Colonic mucosa (tissue), 4 donors: ENCODE data around the gene C12orf76. TPM values are rescaled to one million over a fixed set of nuclear protein-coding genes. Genes with fewer than 3 reads are reported as not detected.

Experiments
- DNase-seq: peaks from one replicate; pipeline ENCODE4 v3.0.0-alpha.2; 2020
- H3K27ac ChIP-seq: fragments of 200-600 bp; one replicate; pipeline ENCODE4 v1.8.0; 2021
- H3K27me3 ChIP-seq: fragments of 200-600 bp; one replicate; pipeline ENCODE4 v1.8.0; 2021
- H3K36me3 ChIP-seq: fragments of 200-600 bp; one replicate; pipeline ENCODE4 v1.8.0; 2021
- H3K4me1 ChIP-seq: fragments of 200-600 bp; one replicate; pipeline ENCODE4 v1.8.0; 2021; ENCODE audit warnings: mild to moderate bottlenecking
- H3K4me3 ChIP-seq: fragments of 200-600 bp; one replicate; pipeline ENCODE4 v1.8.0; 2021
- H3K9ac ChIP-seq, 2 donors: one replicate each; pipeline ENCODE4 v1.7.0; 2013; ENCODE audit warnings: control low read depth in 2 of 2, low read depth in 2 of 2, low read length in 2 of 2
- H3K9me3 ChIP-seq: fragments of 200-600 bp; one replicate; pipeline ENCODE4 v1.8.0; 2021
- intact Hi-C: fragments of 100-400 bp; cut with DNase I; formaldehyde crosslinking; loops from one replicate; pipeline ENCODE4 v1.14.1; 2022
- total RNA-seq, 2 donors: library from RNA; stranded (reverse); fragmentation: NEBNext Ultra II Directional in 1 of 2; extraction: Animal tissue kit (Norgen Biotek cat#: 25700) in 1 of 2; gene quantifications; one replicate each; pipeline ENCODE4 v1.2.1, GENCODE V29; 2021
- TF ChIP-seq, protein P1 (sequence below): fragments of 200-600 bp; IDR thresholded peaks from one replicate; pipeline ENCODE4 v1.8.0; 2022; ENCODE audit warnings: antibody characterized with exemption, mild to moderate bottlenecking
- donor health status: healthy.
- donor health status: DM: no; HTN: no; CAD: no.
- donor health status: DM: no; HTN: no; CAD: no.

C12orf76 gene
- total RNA-seq, 2 donors from 2014 or later, result 7.2 to 8.4 TPM

- Histone ChIP-seq H3K9me3 (no peaks in the 10 kb centered on the region), H3K4me1 (peaks cover 20% of the 10 kb centered on the region), H3K36me3 (no peaks in the 10 kb centered on the region), H3K27me3 (no peaks in the 10 kb centered on the region), H3K9ac (peak overlapping the region; percentile 88 to 89), H3K4me3 (peak overlapping the region; percentile 91), H3K27ac (peak overlapping the region; percentile 60)
- TF ChIP-seq, protein P1, sequence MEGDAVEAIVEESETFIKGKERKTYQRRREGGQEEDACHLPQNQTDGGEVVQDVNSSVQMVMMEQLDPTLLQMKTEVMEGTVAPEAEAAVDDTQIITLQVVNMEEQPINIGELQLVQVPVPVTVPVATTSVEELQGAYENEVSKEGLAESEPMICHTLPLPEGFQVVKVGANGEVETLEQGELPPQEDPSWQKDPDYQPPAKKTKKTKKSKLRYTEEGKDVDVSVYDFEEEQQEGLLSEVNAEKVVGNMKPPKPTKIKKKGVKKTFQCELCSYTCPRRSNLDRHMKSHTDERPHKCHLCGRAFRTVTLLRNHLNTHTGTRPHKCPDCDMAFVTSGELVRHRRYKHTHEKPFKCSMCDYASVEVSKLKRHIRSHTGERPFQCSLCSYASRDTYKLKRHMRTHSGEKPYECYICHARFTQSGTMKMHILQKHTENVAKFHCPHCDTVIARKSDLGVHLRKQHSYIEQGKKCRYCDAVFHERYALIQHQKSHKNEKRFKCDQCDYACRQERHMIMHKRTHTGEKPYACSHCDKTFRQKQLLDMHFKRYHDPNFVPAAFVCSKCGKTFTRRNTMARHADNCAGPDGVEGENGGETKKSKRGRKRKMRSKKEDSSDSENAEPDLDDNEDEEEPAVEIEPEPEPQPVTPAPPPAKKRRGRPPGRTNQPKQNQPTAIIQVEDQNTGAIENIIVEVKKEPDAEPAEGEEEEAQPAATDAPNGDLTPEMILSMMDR, result no peak
- DNase-seq, result no peak
- intact Hi-C loops, result loop anchor here (10.0 kb wide), 1 partner anchor 65 kb away; no protein-coding TSS in a partner anchor
These were observed 48.3 kb downstream of the C12orf76 start for GRCh38 chr12:109999983-110000505.

DNA sequence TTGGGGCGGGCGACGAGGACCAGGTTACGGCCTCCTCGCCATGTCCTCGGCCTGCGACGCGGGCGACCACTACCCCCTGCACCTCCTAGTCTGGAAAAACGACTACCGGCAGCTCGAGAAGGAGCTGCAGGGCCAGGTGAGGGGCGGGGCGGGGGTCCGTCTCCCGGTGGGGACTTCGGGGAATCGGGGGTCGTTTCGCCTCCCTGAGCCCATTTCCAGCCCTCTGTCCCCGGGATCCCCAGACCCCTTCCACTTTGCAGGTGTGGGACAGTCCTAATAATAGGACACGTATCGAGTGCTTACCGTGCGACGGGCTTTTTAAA is 48.7 kb downstream of the C12orf76 start:
- Histone ChIP-seq H3K27me3 (no peaks in the 10 kb centered on the region), H3K27ac (peak overlapping the region; percentile 60), H3K9me3 (no peaks in the 10 kb centered on the region), H3K4me3 (peak overlapping the region; percentile 91), H3K4me1 (peaks cover 20% of the 10 kb centered on the region), H3K9ac (peak overlapping the region; percentile 88 to 89), H3K36me3 (no peaks in the 10 kb centered on the region)
- TF ChIP-seq, protein P1, result no peak
- intact Hi-C loops, result loop anchor here (10.0 kb wide), 1 partner anchor 65 kb away; no protein-coding TSS in a partner anchor
- DNase-seq, result no peak

GRCh38 chr12:109998904-109999648 is 49.2 kb downstream of the C12orf76 start, which contains the start of gene ANKRD13A:
Gene ANKRD13A, plus strand, starts transcription at chr12:109999430. Its CDS starts 259 bp downstream, at chr12:109999689.
- no peaks in the 10 kb centered on the region for H3K36me3 ChIP-seq
- H3K27me3 ChIP-seq, result no peaks in the 10 kb centered on the region
- peak within 1 kb of the TSS; percentile 60 for H3K27ac ChIP-seq
- DNase-seq, result peak; percentile 90
- H3K9ac ChIP-seq, result peak within 1 kb of the TSS; percentile 88 to 89
- H3K9me3 ChIP-seq, result no peaks in the 10 kb centered on the region
- peak within 1 kb of the TSS; percentile 91 for H3K4me3 ChIP-seq
- intact Hi-C loops, result loop anchor here (10.0 kb wide), 1 partner anchor 64 kb away; no protein-coding TSS in a partner anchor
- TF ChIP-seq, protein P1, result no peak
- H3K4me1 ChIP-seq, result peaks cover 19% of the 10 kb centered on the region

GRCh38 chr12:109998241-109998903 is 50.0 kb downstream of the C12orf76 start:
- TF ChIP-seq, protein P1, result no peak
- peak overlapping the region in 1 of 2 donors; percentile 89 for H3K9ac ChIP-seq
- H3K4me1 ChIP-seq, result peaks cover 14% of the 10 kb centered on the region

GRCh38 chr12:109997393-109997792 is 50.9 kb downstream of the C12orf76 start:
- Histone ChIP-seq H3K27ac (no peak overlapping the region), H3K4me3 (no peak overlapping the region), H3K9ac (no peak overlapping the region), H3K9me3 (no peaks in the 10 kb centered on the region), H3K27me3 (no peaks in the 10 kb centered on the region), H3K4me1 (peaks cover 7% of the 10 kb centered on the region), H3K36me3 (no peaks in the 10 kb centered on the region)
- intact Hi-C loops, result loop anchor here (10.0 kb wide), 1 partner anchor 63 kb away; no protein-coding TSS in a partner anchor
- no peak for DNase-seq
- TF ChIP-seq, protein P1, result no peak

More at GRCh38 chr12:109998241-109998903, 50.0 kb downstream of the C12orf76 start:
- no peaks in the 10 kb centered on the region for H3K9me3 ChIP-seq
- H3K27me3 ChIP-seq, result no peaks in the 10 kb centered on the region
- no peaks in the 10 kb centered on the region for H3K36me3 ChIP-seq
- no peak for DNase-seq
- peak overlapping the region; percentile 91 for H3K4me3 ChIP-seq
- intact Hi-C loops, result loop anchor here (10.0 kb wide), 1 partner anchor 64 kb away; no protein-coding TSS in a partner anchor
- peak overlapping the region; percentile 60 for H3K27ac ChIP-seq
